Measurements from ENCODE around the gene TMED8.

DNA sequence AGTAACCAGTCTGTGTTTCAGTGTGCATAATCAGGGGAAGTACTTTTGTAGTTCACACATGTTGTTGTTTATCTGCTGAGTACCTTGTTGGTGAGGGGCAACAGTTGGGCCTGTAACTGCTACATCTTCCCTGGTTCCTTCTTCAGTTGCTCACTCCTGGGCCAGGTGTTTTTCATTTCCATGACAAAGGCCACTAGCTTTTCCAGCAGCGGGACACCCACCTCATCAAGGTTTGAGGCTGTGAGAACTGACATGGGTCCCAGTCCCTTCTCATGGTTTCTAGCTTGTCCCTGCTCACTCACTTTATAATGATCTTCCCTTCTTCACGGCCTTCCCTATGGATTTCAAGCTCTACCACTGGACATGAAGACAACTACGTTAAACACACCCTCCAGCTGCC is 48.0 kb upstream of the TMED8 start:
- TF ChIP-seq, protein P1, sequence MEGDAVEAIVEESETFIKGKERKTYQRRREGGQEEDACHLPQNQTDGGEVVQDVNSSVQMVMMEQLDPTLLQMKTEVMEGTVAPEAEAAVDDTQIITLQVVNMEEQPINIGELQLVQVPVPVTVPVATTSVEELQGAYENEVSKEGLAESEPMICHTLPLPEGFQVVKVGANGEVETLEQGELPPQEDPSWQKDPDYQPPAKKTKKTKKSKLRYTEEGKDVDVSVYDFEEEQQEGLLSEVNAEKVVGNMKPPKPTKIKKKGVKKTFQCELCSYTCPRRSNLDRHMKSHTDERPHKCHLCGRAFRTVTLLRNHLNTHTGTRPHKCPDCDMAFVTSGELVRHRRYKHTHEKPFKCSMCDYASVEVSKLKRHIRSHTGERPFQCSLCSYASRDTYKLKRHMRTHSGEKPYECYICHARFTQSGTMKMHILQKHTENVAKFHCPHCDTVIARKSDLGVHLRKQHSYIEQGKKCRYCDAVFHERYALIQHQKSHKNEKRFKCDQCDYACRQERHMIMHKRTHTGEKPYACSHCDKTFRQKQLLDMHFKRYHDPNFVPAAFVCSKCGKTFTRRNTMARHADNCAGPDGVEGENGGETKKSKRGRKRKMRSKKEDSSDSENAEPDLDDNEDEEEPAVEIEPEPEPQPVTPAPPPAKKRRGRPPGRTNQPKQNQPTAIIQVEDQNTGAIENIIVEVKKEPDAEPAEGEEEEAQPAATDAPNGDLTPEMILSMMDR (IDR thresholded peaks at IDR 0.05): no peak
- TF ChIP-seq POLR2AphosphoS5 (IDR thresholded peaks at IDR 0.05) (no peak), POLR2A (IDR thresholded peaks at IDR 0.05) (no peak)

All from sigmoid colon (tissue), 4 donors.